Activated naive CD4-positive, alpha-beta T cell treated with anti-CD3 and anti-CD28 coated beads, Interleukin-2, amount 10 ng/mL, durations not matched to agents 7 days and 5 days (primary cell): ENCODE measurements around the gene TMEM63C.

Experiments used
- CTCF ChIA-PET: fragments of 350-600 bp; sonication (Branson Sonifier 250); formaldehyde crosslinking; loops from one replicate; lab custom pipeline; 2021; ENCODE audit warnings: antibody characterized with exemption; lab: Charles Lee
- DNase-seq: peaks from one replicate; pipeline ENCODE4 v3.0.0-alpha.2; 2020
- H3K27ac Mint-ChIP-seq: one replicate; pipeline ENCODE4 v1.8.0; 2021; ENCODE audit warnings: mild to moderate bottlenecking, moderate library complexity, mixed read lengths
- H3K27me3 Mint-ChIP-seq: one replicate; pipeline ENCODE4 v1.8.0; 2021; ENCODE audit warnings: mild to moderate bottlenecking, mixed read lengths
- H3K36me3 Mint-ChIP-seq: one replicate; pipeline ENCODE4 v1.8.0; 2021; ENCODE audit warnings: mixed read lengths
- H3K4me1 Mint-ChIP-seq: one replicate; pipeline ENCODE4 v1.8.0; 2021; ENCODE audit warnings: mixed read lengths
- H3K4me3 Mint-ChIP-seq: one replicate; pipeline ENCODE4 v1.8.0; 2021; ENCODE audit warnings: mild to moderate bottlenecking, moderate library complexity, mixed read lengths
- H3K9me3 Mint-ChIP-seq: one replicate; pipeline ENCODE4 v1.8.0; 2021; ENCODE audit warnings: mixed read lengths

Gene TMEM63C

GRCh38 chr14:77181603-77182437 lies at the start of gene TMEM63C:
Gene TMEM63C (plus strand): TSS chr14:77181798. CDS start chr14:77218814, 37,016 bp downstream.
- H3K36me3 Mint-ChIP-seq, result no peaks in the 10 kb centered on the region
- peak; percentile 64 for DNase-seq

DNA sequence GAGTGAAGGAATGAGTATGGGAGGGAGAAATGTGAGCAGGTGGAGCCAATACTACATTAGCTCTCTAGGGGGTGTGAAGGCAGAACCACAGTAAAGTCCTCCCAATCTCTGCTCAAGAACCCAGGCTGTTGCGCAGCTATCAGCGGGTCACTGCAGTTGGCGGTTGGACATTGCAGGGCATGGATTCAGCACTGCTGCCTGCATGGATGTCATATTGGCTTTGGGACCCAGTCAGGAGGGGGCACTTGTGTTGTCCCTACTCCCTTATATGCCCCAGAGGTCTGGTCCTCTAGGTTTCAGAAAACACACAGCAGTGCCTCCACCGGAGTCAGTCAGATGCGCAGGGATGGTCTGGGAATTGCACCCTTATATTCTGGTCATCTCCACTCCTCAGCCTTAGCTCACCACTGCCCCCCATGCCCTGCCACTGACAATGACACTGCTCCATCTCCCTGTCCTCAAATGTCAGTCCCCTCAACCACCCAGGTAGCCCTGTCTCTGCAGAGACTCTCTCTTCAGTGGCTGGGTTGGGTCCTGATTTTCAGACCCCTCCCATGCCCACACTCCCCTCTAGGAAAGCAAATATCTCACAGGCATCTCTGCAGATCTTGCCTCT lies 49.6 kb upstream of the TMEM63C start:
- Mint-ChIP-seq H3K27ac (no peak overlapping the region), H3K4me1 (no peaks in the 10 kb centered on the region), H3K4me3 (no peak overlapping the region), H3K36me3 (no peaks in the 10 kb centered on the region), H3K27me3 (peaks cover 94% of the 10 kb centered on the region), H3K9me3 (no peaks in the 10 kb centered on the region)
- CTCF ChIA-PET, result no interaction called here
- DNase-seq, result no peak

More at GRCh38 chr14:77181603-77182437, at the start of gene TMEM63C:
- Mint-ChIP-seq H3K4me3 (peak within 1 kb of the TSS; percentile 49), H3K4me1 (peaks cover 11% of the 10 kb centered on the region), H3K27ac (no peak within 1 kb of the TSS), H3K27me3 (peaks cover 59% of the 10 kb centered on the region), H3K9me3 (no peaks in the 10 kb centered on the region)
- CTCF ChIA-PET, result no interaction called here

DNA sequence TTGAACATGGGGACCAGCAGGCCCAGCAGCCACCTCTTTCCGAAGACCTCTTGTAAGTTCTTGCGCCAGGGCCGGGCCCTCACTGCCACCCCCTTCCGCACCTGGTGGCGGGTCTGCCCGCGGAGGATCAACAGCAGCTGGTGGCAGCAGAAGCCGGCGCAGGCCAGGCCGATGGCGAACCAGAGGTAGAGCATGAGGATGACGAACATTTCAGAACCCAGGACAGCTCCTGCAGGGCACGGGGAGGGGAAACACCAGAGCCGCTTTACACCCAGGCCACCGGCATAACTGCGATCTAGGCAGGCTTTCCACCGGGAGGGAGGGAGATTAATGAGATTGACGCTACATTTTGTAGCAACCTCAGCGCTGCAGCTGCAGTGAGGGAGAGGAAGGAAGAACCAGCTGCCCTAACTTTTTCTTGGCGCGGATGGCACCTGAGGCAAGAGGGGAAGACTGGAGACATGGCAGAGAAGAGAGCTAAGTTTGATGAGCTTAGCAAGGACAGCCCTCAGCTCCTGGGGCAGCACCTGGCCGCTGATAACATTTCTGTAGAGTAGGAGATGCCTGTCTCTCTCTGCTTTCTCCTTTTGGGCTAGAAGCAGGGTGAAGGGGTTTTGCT lies 47.8 kb upstream of the TMEM63C start:
- Mint-ChIP-seq H3K27ac (no peak overlapping the region), H3K4me3 (no peak overlapping the region), H3K9me3 (no peaks in the 10 kb centered on the region), H3K36me3 (no peaks in the 10 kb centered on the region), H3K4me1 (no peaks in the 10 kb centered on the region), H3K27me3 (peaks cover 95% of the 10 kb centered on the region)
- CTCF ChIA-PET, result interaction anchor here (0.6 to 7.5 kb wide), 7 partner anchors 9 to 262 kb away, joined by 3 to 44 read pairs (median 6); no protein-coding TSS in a partner anchor
- DNase-seq, result peak; percentile 87

DNA sequence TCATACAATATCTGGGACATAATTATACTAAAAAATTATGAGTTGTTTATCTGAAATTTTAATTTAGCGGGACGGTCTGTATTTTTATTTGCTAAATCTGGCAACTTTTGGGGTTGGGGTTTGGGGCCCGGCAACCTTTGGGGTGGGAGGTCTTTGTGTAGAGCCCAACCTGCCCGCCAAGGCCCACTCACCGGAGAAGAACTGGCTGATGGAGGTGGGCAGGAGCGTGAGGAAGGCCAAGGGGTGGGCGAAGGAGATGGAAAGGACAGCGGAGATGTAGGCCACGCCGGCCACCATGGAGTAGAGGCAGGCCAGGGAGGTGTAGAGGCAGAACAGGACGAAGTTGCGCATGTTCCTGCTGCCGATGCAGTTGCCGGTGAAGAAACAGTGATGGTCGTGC lies 42.6 kb upstream of the TMEM63C start:
- peaks cover 16% of the 10 kb centered on the region for H3K4me1 Mint-ChIP-seq
- H3K27ac Mint-ChIP-seq, result no peak overlapping the region
- H3K4me3 Mint-ChIP-seq, result no peak overlapping the region
- no peak for DNase-seq
- CTCF ChIA-PET, result interaction anchor here (1.3 to 7.5 kb wide), 3 partner anchors 12 to 176 kb away, joined by 3 to 44 read pairs (median 24); no protein-coding TSS in a partner anchor
- H3K9me3 Mint-ChIP-seq, result no peaks in the 10 kb centered on the region
- H3K36me3 Mint-ChIP-seq, result no peaks in the 10 kb centered on the region
- peaks cover 94% of the 10 kb centered on the region for H3K27me3 Mint-ChIP-seq

DNA sequence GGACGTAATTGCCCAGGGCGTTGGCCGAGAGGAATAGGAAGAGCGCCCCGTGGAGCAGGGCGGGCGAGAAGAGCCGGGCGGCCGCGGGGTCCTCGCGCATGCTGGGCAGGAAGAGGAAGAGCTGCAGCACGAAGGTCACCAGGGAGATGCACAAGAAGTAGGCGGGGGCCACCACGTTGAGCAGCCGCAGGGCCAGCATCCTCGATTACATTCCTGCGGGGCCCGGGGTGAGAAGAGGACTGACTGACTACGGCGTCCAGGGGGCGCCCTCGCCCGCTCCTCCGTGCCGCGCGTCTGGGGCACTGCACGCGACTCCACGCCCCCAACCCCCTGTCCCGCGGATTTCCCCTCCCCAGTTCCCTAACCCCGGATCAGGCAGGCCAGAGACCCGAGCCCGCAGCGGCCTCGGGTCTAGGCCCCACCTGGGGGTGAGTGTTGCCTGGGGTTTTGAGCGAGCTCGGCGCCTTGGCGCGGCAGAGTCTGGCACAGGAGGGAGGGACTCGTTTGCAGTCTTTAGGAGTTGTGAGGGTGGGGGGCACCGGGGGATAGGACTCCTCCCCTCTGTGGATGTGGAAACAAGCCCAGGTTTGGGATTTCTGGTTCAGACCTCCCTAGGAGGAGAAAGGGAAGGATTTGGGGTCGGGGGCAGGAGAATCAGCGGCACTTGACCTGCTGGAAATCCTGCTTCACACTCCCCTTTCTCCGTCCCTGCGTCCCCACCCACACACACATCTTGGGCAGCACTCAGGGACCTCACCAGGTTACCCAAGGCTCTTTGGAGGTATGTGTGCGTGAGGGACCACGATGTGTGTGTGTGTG lies 41.8 kb upstream of the TMEM63C start:
- CTCF ChIA-PET, result interaction anchor here (0.7 to 7.5 kb wide), 4 partner anchors 11 to 176 kb away, joined by 3 to 44 read pairs (median 14); no protein-coding TSS in a partner anchor
- no peak overlapping the region for H3K4me3 Mint-ChIP-seq
- H3K27ac Mint-ChIP-seq, result no peak overlapping the region
- H3K36me3 Mint-ChIP-seq, result no peaks in the 10 kb centered on the region
- peak; percentile 61 for DNase-seq
- peaks cover 16% of the 10 kb centered on the region for H3K4me1 Mint-ChIP-seq
- H3K27me3 Mint-ChIP-seq, result peaks cover 94% of the 10 kb centered on the region
- no peaks in the 10 kb centered on the region for H3K9me3 Mint-ChIP-seq

DNA sequence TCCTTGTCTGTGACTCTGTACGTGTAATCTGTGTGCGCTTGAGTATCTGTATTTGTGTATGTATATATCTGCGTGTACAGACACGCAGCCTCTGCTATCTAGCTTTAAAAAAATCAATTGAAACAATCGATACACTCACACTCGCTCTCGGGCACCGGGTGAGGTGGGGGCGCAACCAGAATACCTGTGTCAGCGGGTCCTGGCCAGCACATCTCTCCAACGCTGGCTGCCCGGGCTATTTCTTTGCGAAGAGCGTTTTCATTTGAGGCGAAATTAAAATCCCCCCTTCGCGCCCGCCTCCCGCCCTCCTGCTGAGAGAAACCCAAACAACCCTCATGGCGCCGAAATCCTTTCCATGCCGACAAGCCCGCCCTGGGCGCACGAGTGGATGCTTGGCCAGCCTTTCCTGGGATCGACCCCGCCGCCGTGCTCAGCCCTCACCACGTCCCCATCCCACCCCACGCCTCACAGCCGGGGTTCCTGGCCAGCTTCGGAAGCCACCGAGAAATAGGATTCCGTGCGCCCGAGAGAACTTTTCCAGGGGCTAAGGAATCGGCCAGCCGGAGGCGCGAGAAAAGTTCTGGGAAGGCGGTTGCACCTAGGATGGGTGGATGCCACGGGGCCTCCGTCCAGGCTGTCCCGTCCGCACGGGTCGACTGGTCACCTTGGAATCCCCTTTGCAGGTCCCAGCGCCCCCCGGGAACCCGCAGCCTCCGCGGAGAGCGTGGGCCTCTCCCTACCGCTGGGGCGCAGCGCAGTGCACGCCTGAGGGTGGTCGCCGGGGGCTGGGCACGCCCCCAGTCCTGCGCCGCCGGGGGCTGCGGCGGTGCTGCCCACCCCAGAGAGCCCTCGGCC lies 41.0 kb upstream of the TMEM63C start:
- Mint-ChIP-seq H3K27me3 (peaks cover 94% of the 10 kb centered on the region), H3K36me3 (no peaks in the 10 kb centered on the region), H3K9me3 (no peaks in the 10 kb centered on the region), H3K4me3 (no peak overlapping the region), H3K27ac (no peak overlapping the region), H3K4me1 (peaks cover 16% of the 10 kb centered on the region)
- CTCF ChIA-PET, result interaction anchor here (0.7 to 7.5 kb wide), 4 partner anchors 11 to 175 kb away, joined by 3 to 44 read pairs (median 14); no protein-coding TSS in a partner anchor
- DNase-seq, result no peak

DNA sequence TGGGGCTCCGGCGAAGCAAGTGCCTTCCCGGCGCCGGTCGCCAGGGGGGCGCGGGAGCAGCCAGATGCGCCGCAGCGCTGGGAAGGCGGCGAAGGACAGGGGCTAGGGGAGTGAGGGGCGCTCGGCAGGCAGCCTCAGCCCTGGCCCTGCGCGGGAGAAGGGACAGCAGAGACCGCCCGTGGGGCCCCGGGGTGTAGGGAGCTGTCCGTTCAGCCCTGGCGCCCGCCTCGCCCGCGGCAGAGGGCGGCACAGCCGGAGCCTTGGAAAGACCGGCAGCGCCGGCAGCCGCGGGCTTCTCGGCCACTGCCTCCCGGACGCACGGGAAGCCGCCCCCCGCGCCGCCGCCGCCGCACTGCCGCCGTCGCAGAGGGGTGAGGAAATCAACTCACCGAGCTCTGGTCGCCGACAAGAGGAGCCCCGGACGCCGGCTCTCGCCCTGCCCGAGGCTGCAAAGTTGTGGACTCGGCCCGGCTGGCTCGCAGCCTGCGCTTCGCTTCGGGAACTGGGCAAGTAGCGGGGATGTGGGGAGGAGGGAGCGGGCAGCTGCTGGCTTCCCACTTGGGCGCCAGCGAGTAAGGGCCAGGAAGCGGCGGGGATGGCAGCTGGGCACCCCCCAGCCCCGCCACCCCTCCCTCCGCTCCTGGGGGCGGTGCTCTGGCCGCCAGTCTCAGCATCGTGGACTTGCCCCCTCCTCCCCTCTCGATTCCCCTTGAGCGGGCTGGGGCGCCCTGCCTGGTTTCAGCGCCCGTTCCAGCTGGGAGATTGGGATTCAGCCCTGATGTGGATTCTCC lies 40.2 kb upstream of the TMEM63C start, which contains the start of gene ZDHHC22:
Gene ZDHHC22, minus strand, starts transcription at position 578 of the 791 bp plus-strand sequence. CDS start 2,053 bp downstream, outside the sequence.
- H3K9me3 Mint-ChIP-seq, result no peaks in the 10 kb centered on the region
- no peaks in the 10 kb centered on the region for H3K36me3 Mint-ChIP-seq
- DNase-seq, result no peak
- CTCF ChIA-PET, result interaction anchor here (0.9 to 4.2 kb wide), 3 partner anchors 11 to 174 kb away, joined by 3 to 24 read pairs (median 17); no protein-coding TSS in a partner anchor
- H3K4me3 Mint-ChIP-seq, result peak within 1 kb of the TSS; percentile 21
- H3K4me1 Mint-ChIP-seq, result peaks cover 16% of the 10 kb centered on the region
- H3K27me3 Mint-ChIP-seq, result peaks cover 94% of the 10 kb centered on the region
- no peak within 1 kb of the TSS for H3K27ac Mint-ChIP-seq

- Mint-ChIP-seq H3K36me3 (no peaks in the 10 kb centered on the region), H3K27me3 (peaks cover 94% of the 10 kb centered on the region), H3K27ac (no peak overlapping the region), H3K4me3 (peak overlapping the region; percentile 21), H3K9me3 (no peaks in the 10 kb centered on the region), H3K4me1 (peaks cover 16% of the 10 kb centered on the region)
- no peak for DNase-seq
- CTCF ChIA-PET, result interaction anchor here (0.9 to 4.2 kb wide), 6 partner anchors 7 to 300 kb away, joined by 3 to 24 read pairs (median 6); no protein-coding TSS in a partner anchor
Observed at GRCh38 chr14:77142005-77142800, 39.4 kb upstream of the TMEM63C start.

DNA sequence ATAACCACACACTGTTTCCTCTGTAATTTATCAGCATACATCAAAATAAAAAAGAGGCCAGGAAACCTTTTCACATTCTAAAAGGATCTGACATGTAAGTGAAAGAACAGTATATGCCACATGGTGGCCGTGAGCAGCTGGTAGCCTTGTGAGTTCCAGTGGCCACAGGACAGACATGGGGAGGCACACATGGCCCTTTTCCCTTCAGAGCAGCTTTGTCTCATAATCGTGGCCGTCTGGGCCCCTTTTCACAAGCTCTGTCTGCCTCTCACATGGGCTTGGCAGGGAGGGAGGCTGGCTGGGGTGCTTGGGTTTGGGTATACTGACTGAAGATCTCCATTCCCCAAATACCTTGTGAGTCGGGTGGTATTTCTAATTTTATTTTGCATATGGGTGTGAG lies 38.5 kb upstream of the TMEM63C start:
- H3K27ac Mint-ChIP-seq, result no peak overlapping the region
- CTCF ChIA-PET, result interaction anchor here (1.0 to 4.2 kb wide), 5 partner anchors 8 to 299 kb away, joined by 3 to 24 read pairs (median 6); no protein-coding TSS in a partner anchor
- DNase-seq, result no peak
- no peak overlapping the region for H3K4me3 Mint-ChIP-seq
- H3K27me3 Mint-ChIP-seq, result peaks cover 95% of the 10 kb centered on the region
- H3K9me3 Mint-ChIP-seq, result no peaks in the 10 kb centered on the region
- no peaks in the 10 kb centered on the region for H3K36me3 Mint-ChIP-seq
- peaks cover 16% of the 10 kb centered on the region for H3K4me1 Mint-ChIP-seq

DNA sequence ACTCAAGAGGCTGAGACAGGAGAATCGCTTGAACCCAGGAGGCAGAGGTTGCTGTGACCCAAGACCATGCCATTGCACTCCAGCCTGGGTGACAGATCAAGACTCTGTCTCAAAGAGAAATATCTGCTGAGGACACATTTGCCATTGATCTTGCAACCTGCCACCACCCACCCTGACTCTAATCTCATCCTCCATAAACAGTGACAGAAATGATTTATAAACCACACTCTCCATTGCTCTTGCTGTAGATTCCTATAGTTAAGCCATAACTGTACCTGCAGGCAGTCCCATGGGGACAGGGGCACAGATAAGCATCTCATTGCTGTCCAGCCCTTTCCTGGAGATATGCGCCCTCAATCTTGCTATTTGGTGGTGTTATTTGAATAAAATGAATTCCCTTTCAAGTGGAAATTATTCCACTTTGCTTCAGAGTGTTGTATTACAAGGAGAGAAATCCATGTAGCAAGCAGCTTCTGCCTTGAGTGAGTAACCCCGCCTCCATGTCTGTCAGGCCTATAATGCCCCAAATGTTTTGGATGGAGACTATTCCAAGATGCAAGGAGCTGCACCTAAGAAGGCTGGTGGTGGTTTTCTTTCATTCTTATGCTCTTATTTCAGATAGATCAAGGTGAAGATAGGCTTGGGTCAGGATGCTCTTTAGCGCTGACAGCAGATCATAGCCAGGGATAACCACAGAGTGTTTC lies 37.0 kb upstream of the TMEM63C start:
- DNase-seq, result no peak
- no peaks in the 10 kb centered on the region for H3K36me3 Mint-ChIP-seq
- peaks cover 87% of the 10 kb centered on the region for H3K27me3 Mint-ChIP-seq
- H3K4me3 Mint-ChIP-seq, result no peak overlapping the region
- H3K4me1 Mint-ChIP-seq, result peaks cover 10% of the 10 kb centered on the region
- CTCF ChIA-PET, result no interaction called here
- H3K9me3 Mint-ChIP-seq, result no peaks in the 10 kb centered on the region
- no peak overlapping the region for H3K27ac Mint-ChIP-seq
